GM12875 (cell line): ENCODE measurements around the gene CNTNAP5.

Experiments used
- H3K4me3 ChIP-seq: one replicate; pipeline ENCODE4 v1.5.1; 2011; ENCODE audit warnings: low read depth, low read length, control low read depth
- CTCF ChIP-seq: IDR thresholded peaks from 2 replicates; pipeline ENCODE4 v1.5.1; 2011; ENCODE audit warnings: low read depth, mild to moderate bottlenecking, control low read depth, inconsistent platforms, low read length, moderate library complexity, borderline replicate concordance; ENCODE audit not compliant: insufficient read depth

CNTNAP5 gene

GRCh38 chr2:124426625-124427024 lies 401.5 kb downstream of the CNTNAP5 start:
- TF ChIP-seq CTCF: no peak
- H3K4me3 ChIP-seq: no peak overlapping the region

DNA sequence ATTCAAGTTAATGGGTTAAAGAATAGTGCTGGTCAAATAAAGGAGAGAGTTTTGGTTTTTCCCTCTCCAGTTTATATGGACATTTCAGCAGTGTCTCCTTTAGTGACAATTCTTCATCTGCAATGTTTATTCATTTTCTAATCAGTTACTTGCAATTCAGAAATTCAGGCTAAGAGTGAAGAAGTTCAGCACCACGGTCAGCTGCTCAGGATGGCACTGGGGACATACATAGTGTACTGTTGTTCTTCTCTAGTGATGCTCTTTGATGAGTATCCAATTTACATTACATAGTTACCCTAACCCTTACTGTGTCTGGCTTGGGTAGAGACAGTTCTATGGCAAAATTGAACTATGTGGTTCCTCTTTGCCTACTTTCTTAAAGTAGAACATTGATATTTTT lies 412.7 kb downstream of the CNTNAP5 start:
- no peak for TF ChIP-seq CTCF

DNA sequence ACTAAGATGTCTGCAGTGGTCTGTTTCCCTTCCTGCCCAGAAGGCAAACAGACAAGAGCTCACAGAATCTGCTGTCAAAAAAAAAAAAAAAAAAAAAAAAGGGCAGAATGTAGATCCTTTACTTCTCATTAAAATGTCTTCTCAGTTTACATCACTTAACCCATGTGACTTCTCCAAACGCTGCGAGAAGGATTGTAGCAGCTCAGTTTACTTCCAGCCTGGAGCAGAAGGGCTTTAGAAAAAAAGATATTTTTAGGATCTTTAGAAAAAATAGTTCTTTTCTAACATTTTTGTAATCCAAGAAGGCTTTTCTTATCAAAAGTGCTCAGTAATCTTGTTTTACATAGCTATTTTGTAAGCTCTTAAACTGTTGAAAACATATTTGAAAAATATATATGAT lies 425.4 kb downstream of the CNTNAP5 start:
- H3K4me3 ChIP-seq: no peak overlapping the region
- no peak for TF ChIP-seq CTCF

More for the DNA sequence above, 412.7 kb downstream of the CNTNAP5 start:
- no peak overlapping the region for H3K4me3 ChIP-seq

GRCh38 chr2:124476291-124476690 lies 451.2 kb downstream of the CNTNAP5 start:
- no peak overlapping the region for H3K4me3 ChIP-seq
- no peak for TF ChIP-seq CTCF

- H3K4me3 ChIP-seq: no peak overlapping the region
- TF ChIP-seq CTCF: no peak
Measured at GRCh38 chr2:124478761-124479160, 453.7 kb downstream of the CNTNAP5 start.

- H3K4me3 ChIP-seq: no peak overlapping the region
- no peak for TF ChIP-seq CTCF
Measured at GRCh38 chr2:124480958-124481357, 455.9 kb downstream of the CNTNAP5 start.

DNA sequence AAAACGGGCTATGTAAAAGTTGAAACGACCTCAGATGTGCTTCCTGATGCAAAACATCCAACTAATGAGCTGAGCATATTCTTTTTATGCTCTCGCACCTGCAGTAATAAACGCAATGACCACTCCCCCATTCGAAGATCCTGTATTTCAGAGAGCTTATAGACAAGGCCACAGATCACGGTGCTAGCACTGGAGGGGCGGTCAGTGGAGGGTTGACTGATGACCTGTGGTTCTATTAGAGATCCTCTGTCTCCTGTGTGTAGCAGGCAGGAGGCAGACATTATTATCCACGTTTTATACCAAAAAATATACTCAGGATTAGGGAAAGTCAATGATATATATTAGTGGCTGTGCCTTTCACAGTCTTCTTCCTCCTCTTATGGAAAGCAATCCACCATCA lies 457.0 kb downstream of the CNTNAP5 start:
- no peak overlapping the region for H3K4me3 ChIP-seq
- TF ChIP-seq CTCF: no peak
